Fibroblast of lung (primary cell): ENCODE measurements around the gene PDZD4. TPM values are rescaled to one million over a fixed set of nuclear protein-coding genes. Genes with fewer than 3 reads are reported as not detected.

Experiments
- DNase-seq, 2 donors: peaks; one replicate each; pipeline versions ENCODE4 v3.0.0 to v3.0.0-alpha.2; 2010; ENCODE audit warnings: low read depth in 2 of 2
- H2AFZ ChIP-seq: 2 replicates; pipeline ENCODE4 v1.5.1; 2012; ENCODE audit warnings: low read length, control low read depth, inconsistent platforms
- H3K27ac ChIP-seq: 2 replicates; pipeline ENCODE4 v1.5.1; 2011; ENCODE audit warnings: low read length, control low read depth; ENCODE audit not compliant: insufficient read depth
- H3K27me3 ChIP-seq: 2 replicates; pipeline ENCODE4 v1.5.1; 2011; ENCODE audit warnings: mild to moderate bottlenecking, low read length; ENCODE audit not compliant: control insufficient read depth, insufficient read depth
- H3K36me3 ChIP-seq: 2 replicates; pipeline ENCODE4 v1.5.1; 2011; ENCODE audit warnings: low read length; ENCODE audit not compliant: control insufficient read depth, insufficient read depth
- H3K4me1 ChIP-seq: 2 replicates; pipeline ENCODE4 v1.5.1; 2011; ENCODE audit warnings: low read length; ENCODE audit not compliant: control insufficient read depth, insufficient read depth; ENCODE audit errors: extremely low read depth
- H3K4me2 ChIP-seq: 2 replicates; pipeline ENCODE4 v1.5.1; 2011; ENCODE audit warnings: low read length, control low read depth; ENCODE audit not compliant: insufficient read depth; ENCODE audit errors: extremely low read depth
- H3K4me3 ChIP-seq, 4 experiments: fragments of 200-600 bp in 1 of 4; sonication (generic) in 1 of 4; replicated peaks in 1 of 4; 2 replicates each; pipeline ENCODE4 v1.5.1; 2011 to 2016; ENCODE audit warnings: low read length in 4 of 4, low read depth in 3 of 4, mild to moderate bottlenecking in 3 of 4, control low read depth in 2 of 4, inconsistent platforms in 1 of 4, mixed read lengths in 1 of 4; ENCODE audit not compliant: insufficient read depth in 1 of 4; ENCODE audit errors: control extremely low read depth in 1 of 4
- H3K79me2 ChIP-seq: 2 replicates; pipeline ENCODE4 v1.5.1; 2012; ENCODE audit warnings: mild to moderate bottlenecking, low read length, inconsistent platforms; ENCODE audit not compliant: control insufficient read depth, insufficient read depth
- H3K9ac ChIP-seq: 2 replicates; pipeline ENCODE4 v1.5.1; 2011; ENCODE audit warnings: mild to moderate bottlenecking, low read length, control low read depth; ENCODE audit not compliant: insufficient read depth
- H3K9me3 ChIP-seq: 2 replicates; pipeline ENCODE4 v1.5.1; 2012; ENCODE audit warnings: low read depth, low read length; ENCODE audit not compliant: control insufficient read depth, insufficient read depth
- H4K20me1 ChIP-seq: 2 replicates; pipeline ENCODE4 v1.5.1; 2011; ENCODE audit warnings: low read length; ENCODE audit not compliant: control insufficient read depth, insufficient read depth; ENCODE audit errors: extremely low read depth
- EZH2 ChIP-seq: IDR thresholded peaks from 2 replicates; pipeline ENCODE4 v1.5.1; 2012; ENCODE audit warnings: low read length, control low read depth, mild to moderate bottlenecking; ENCODE audit errors: missing control alignments
- polyA plus RNA-seq, 2 donors: library from polyadenylated mRNA; depleted of rRNA in 1 of 2; stranded (reverse) in 1 of 2; unstranded in 1 of 2; fragments of >200 nt; gene quantifications; 2 replicates each; pipeline ENCODE4 v1.2.1, GENCODE V29; 2011 to 2012; ENCODE audit warnings: missing spikeins in 1 of 2
- total RNA-seq: library from RNA; depleted of rRNA; stranded (reverse); fragments of >200 nt; gene quantifications from 2 replicates; pipeline ENCODE4 v1.2.1, GENCODE V29; 2014
- TF ChIP-seq, protein P1 (sequence below), 2 donors: IDR thresholded peaks in 1 of 2; conservative IDR thresholded peaks in 1 of 2; 1 replicate in 1 of 2; 2 replicates in 1 of 2; pipeline ENCODE4 v1.5.1; 2011 to 2012; ENCODE audit warnings: low read length in 2 of 2, control low read depth in 1 of 2, inconsistent platforms in 1 of 2, low read depth in 1 of 2, mild to moderate bottlenecking in 1 of 2

PDZD4 gene
- total and polyA plus RNA-seq, 2 donors (not counting 1 experiment from before 2014, with no cell fraction given): under 0.01 to 0.10 TPM

GRCh38 chrX:153831429-153832150 is 1.2 kb upstream of the PDZD4 start:
- Histone ChIP-seq H4K20me1 (no peaks in the 10 kb centered on the region), H3K79me2 (no peaks in the 10 kb centered on the region), H3K9me3 (no peaks in the 10 kb centered on the region), H3K36me3 (no peaks in the 10 kb centered on the region), H3K27me3 (peaks cover 31% of the 10 kb centered on the region), H3K4me3 (no peak overlapping the region), H3K27ac (no peak overlapping the region), H3K9ac (no peak overlapping the region), H3K4me1 (no peaks in the 10 kb centered on the region), H3K4me2 (no peak overlapping the region), H2AFZ (no peak overlapping the region)
- no peak for DNase-seq
- TF ChIP-seq, protein P1, sequence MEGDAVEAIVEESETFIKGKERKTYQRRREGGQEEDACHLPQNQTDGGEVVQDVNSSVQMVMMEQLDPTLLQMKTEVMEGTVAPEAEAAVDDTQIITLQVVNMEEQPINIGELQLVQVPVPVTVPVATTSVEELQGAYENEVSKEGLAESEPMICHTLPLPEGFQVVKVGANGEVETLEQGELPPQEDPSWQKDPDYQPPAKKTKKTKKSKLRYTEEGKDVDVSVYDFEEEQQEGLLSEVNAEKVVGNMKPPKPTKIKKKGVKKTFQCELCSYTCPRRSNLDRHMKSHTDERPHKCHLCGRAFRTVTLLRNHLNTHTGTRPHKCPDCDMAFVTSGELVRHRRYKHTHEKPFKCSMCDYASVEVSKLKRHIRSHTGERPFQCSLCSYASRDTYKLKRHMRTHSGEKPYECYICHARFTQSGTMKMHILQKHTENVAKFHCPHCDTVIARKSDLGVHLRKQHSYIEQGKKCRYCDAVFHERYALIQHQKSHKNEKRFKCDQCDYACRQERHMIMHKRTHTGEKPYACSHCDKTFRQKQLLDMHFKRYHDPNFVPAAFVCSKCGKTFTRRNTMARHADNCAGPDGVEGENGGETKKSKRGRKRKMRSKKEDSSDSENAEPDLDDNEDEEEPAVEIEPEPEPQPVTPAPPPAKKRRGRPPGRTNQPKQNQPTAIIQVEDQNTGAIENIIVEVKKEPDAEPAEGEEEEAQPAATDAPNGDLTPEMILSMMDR (conservative IDR thresholded peaks at IDR 0.05 in 1 of 2, IDR thresholded peaks at IDR 0.05 in 1 of 2; ENCODE audit: low read depth in 1 of 2, low read length in 2 of 2): no peak
- peak; percentile 65 for TF ChIP-seq EZH2

- Histone ChIP-seq H3K27me3 (peaks cover 31% of the 10 kb centered on the region), H3K4me2 (no peak overlapping the region), H3K79me2 (no peaks in the 10 kb centered on the region), H3K36me3 (no peaks in the 10 kb centered on the region), H3K4me3 (no peak overlapping the region), H4K20me1 (no peaks in the 10 kb centered on the region), H2AFZ (no peak overlapping the region), H3K4me1 (no peaks in the 10 kb centered on the region), H3K9ac (no peak overlapping the region), H3K27ac (no peak overlapping the region), H3K9me3 (no peaks in the 10 kb centered on the region)
- TF ChIP-seq, protein P1 (conservative IDR thresholded peaks at IDR 0.05 in 1 of 2, IDR thresholded peaks at IDR 0.05 in 1 of 2; ENCODE audit: low read depth in 1 of 2, low read length in 2 of 2): no peak
- TF ChIP-seq EZH2: peak; percentile 80
- DNase-seq: no peak
Observed at GRCh38 chrX:153830640-153831428, 490 bp upstream of the PDZD4 start.

DNA sequence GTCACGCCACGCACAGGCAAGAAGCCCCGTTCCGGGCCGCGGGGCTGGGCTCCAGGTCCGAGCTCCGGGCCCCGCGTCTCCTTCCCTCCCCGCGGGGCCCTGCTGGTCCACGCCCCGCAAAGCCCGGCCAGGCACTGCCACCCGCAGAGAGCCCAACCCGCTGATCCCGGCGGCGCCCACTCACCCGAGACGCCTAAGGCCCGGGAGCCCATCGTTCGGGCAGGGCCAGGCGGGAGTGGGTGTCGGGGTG is 870 bp downstream of the PDZD4 start:
- no peaks in the 10 kb centered on the region for H4K20me1 ChIP-seq
- peaks cover 36% of the 10 kb centered on the region for H3K27me3 ChIP-seq
- H2AFZ ChIP-seq: no peak overlapping the region
- no peak for DNase-seq
- no peaks in the 10 kb centered on the region for H3K4me1 ChIP-seq
- no peak overlapping the region for H3K9ac ChIP-seq
- no peaks in the 10 kb centered on the region for H3K79me2 ChIP-seq
- H3K4me2 ChIP-seq: no peak overlapping the region
- H3K27ac ChIP-seq: no peak overlapping the region
- H3K4me3 ChIP-seq: no peak overlapping the region
- H3K9me3 ChIP-seq: no peaks in the 10 kb centered on the region
- no peak for TF ChIP-seq EZH2
- TF ChIP-seq, protein P1 (conservative IDR thresholded peaks at IDR 0.05 in 1 of 2, IDR thresholded peaks at IDR 0.05 in 1 of 2; ENCODE audit: low read depth in 1 of 2, low read length in 2 of 2): no peak
- H3K36me3 ChIP-seq: no peaks in the 10 kb centered on the region
